Ishikawa (cell line): ENCODE results near the gene HOXB9.

ENCODE experiments used
- CEBPB ChIP-seq: IDR thresholded peaks from 2 replicates; pipeline ENCODE4 v1.6.1; 2012
- EGR1 ChIP-seq: IDR thresholded peaks from 2 replicates; pipeline ENCODE4 v1.6.1; 2012
- EP300 ChIP-seq: IDR thresholded peaks from 2 replicates; pipeline ENCODE4 v1.6.1; 2012; ENCODE audit warnings: borderline replicate concordance
- FOXM1 ChIP-seq: IDR thresholded peaks from 2 replicates; pipeline ENCODE4 v1.6.1; 2012; ENCODE audit warnings: low read depth, borderline replicate concordance
- NFIC ChIP-seq: IDR thresholded peaks from 2 replicates; pipeline ENCODE4 v1.6.1; 2012
- RAD21 ChIP-seq: IDR thresholded peaks from 2 replicates; pipeline ENCODE4 v1.6.1; 2012; ENCODE audit warnings: low read depth
- TAF1 ChIP-seq: IDR thresholded peaks from 2 replicates; pipeline ENCODE4 v1.6.1; 2012; ENCODE audit warnings: low read depth, mild to moderate bottlenecking
- TEAD4 ChIP-seq: IDR thresholded peaks from 2 replicates; pipeline ENCODE4 v1.6.1; 2012
- YY1 ChIP-seq: IDR thresholded peaks from 2 replicates; pipeline ENCODE4 v1.6.1; 2012; ENCODE audit warnings: low read depth
- ZBTB7A ChIP-seq: IDR thresholded peaks from 2 replicates; pipeline ENCODE4 v1.6.1; 2012; ENCODE audit warnings: low read depth
- TF ChIP-seq, protein P1 (sequence below): IDR thresholded peaks from 2 replicates; pipeline ENCODE4 v1.6.1; 2012
- TF ChIP-seq, protein P2 (sequence below): IDR thresholded peaks from 2 replicates; pipeline ENCODE4 v1.6.1; 2012; ENCODE audit warnings: low read depth, mild to moderate bottlenecking
- TF ChIP-seq, protein P3 (sequence below): IDR thresholded peaks from 2 replicates; pipeline ENCODE4 v1.6.1; 2012

DNA sequence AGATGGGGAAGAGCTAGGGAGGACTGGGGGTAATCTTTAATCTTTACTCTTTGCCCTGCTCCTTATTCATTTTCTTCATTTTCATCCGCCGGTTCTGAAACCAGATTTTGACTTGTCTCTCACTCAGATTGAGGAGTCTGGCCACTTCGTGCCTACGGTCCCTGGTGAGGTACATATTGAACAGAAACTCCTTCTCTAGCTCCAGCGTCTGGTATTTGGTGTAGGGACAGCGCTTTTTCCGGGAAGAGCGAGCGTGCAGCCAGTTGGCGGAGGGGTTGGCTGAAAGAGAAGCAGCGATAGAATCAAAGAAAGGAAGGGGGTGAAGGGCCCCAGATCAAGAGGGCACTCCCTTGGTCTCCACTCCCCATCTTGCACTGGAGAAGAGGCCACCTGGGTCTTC lies 3.3 kb downstream of the HOXB9 start:
- TF ChIP-seq RAD21 (no peak), EP300 (no peak), TAF1 (no peak), EGR1 (no peak), CEBPB (no peak), NFIC (no peak), YY1 (no peak), FOXM1 (no peak), TEAD4 (no peak), ZBTB7A (no peak)
- TF ChIP-seq, protein P1, sequence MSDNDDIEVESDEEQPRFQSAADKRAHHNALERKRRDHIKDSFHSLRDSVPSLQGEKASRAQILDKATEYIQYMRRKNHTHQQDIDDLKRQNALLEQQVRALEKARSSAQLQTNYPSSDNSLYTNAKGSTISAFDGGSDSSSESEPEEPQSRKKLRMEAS, result no peak
- TF ChIP-seq, protein P2, sequence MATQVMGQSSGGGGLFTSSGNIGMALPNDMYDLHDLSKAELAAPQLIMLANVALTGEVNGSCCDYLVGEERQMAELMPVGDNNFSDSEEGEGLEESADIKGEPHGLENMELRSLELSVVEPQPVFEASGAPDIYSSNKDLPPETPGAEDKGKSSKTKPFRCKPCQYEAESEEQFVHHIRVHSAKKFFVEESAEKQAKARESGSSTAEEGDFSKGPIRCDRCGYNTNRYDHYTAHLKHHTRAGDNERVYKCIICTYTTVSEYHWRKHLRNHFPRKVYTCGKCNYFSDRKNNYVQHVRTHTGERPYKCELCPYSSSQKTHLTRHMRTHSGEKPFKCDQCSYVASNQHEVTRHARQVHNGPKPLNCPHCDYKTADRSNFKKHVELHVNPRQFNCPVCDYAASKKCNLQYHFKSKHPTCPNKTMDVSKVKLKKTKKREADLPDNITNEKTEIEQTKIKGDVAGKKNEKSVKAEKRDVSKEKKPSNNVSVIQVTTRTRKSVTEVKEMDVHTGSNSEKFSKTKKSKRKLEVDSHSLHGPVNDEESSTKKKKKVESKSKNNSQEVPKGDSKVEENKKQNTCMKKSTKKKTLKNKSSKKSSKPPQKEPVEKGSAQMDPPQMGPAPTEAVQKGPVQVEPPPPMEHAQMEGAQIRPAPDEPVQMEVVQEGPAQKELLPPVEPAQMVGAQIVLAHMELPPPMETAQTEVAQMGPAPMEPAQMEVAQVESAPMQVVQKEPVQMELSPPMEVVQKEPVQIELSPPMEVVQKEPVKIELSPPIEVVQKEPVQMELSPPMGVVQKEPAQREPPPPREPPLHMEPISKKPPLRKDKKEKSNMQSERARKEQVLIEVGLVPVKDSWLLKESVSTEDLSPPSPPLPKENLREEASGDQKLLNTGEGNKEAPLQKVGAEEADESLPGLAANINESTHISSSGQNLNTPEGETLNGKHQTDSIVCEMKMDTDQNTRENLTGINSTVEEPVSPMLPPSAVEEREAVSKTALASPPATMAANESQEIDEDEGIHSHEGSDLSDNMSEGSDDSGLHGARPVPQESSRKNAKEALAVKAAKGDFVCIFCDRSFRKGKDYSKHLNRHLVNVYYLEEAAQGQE, result no peak
- TF ChIP-seq, protein P3, sequence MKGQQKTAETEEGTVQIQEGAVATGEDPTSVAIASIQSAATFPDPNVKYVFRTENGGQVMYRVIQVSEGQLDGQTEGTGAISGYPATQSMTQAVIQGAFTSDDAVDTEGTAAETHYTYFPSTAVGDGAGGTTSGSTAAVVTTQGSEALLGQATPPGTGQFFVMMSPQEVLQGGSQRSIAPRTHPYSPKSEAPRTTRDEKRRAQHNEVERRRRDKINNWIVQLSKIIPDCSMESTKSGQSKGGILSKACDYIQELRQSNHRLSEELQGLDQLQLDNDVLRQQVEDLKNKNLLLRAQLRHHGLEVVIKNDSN, result no peak
